HepG2 (cell line): ENCODE results near the gene AHSG. TPM values are rescaled to one million over a fixed set of nuclear protein-coding genes. Genes with fewer than 3 reads are reported as not detected.

Source experiments
- ARNTL ChIP-seq: sonication (generic); formaldehyde crosslinking; IDR thresholded peaks from 2 replicates; pipeline ENCODE4 v1.4.0; 2020; ENCODE audit warnings: mild to moderate bottlenecking, missing genetic modification reagents
- DNMT1 ChIP-seq: sonication (generic); formaldehyde crosslinking; IDR thresholded peaks from 2 replicates; pipeline ENCODE4 v1.5.1; 2020; ENCODE audit warnings: mild to moderate bottlenecking, missing genetic modification reagents
- FOXP4 ChIP-seq: sonication (generic); formaldehyde crosslinking; IDR thresholded peaks from 2 replicates; pipeline ENCODE4 v1.4.0; 2020; ENCODE audit warnings: missing genetic modification reagents
- GFI1 ChIP-seq: sonication (generic); formaldehyde crosslinking; IDR thresholded peaks from 2 replicates; pipeline ENCODE4 v1.5.0; 2020; ENCODE audit warnings: missing genetic modification reagents, mild to moderate bottlenecking, borderline replicate concordance
- GZF1 ChIP-seq: sonication (generic); formaldehyde crosslinking; IDR thresholded peaks from 2 replicates; pipeline ENCODE4 v1.5.1; 2020; ENCODE audit warnings: mild to moderate bottlenecking, missing genetic modification reagents
- HMG20A ChIP-seq: IDR thresholded peaks from 2 replicates; pipeline ENCODE4 v1.6.1; 2016; ENCODE audit warnings: borderline replicate concordance
- HOXA5 ChIP-seq: sonication (generic); formaldehyde crosslinking; IDR thresholded peaks from 2 replicates; pipeline ENCODE4 v1.4.0; 2020; ENCODE audit warnings: missing genetic modification reagents
- SATB2 ChIP-seq: sonication (generic); formaldehyde crosslinking; IDR thresholded peaks from 2 replicates; pipeline ENCODE4 v1.5.0; 2020; ENCODE audit warnings: missing genetic modification reagents
- SNAPC4 ChIP-seq: sonication (generic); formaldehyde crosslinking; IDR thresholded peaks from 2 replicates; pipeline ENCODE4 v1.4.0; 2020; ENCODE audit warnings: mild to moderate bottlenecking, missing genetic modification reagents
- SP1 ChIP-seq, 2 experiments: fragments of 450-650 bp in 1 of 2; sonication (generic) in 1 of 2; formaldehyde crosslinking in 1 of 2; IDR thresholded peaks; 2 replicates each; pipeline versions ENCODE4 v1.4.0 to v1.6.1; 2016 to 2020; ENCODE audit warnings: missing genetic modification reagents in 1 of 2
- TAF1 ChIP-seq: sonication (generic); formaldehyde crosslinking; IDR thresholded peaks from 2 replicates; pipeline ENCODE4 v1.4.0; 2020; ENCODE audit warnings: missing genetic modification reagents
- TERF1 ChIP-seq: sonication (generic); formaldehyde crosslinking; IDR thresholded peaks from 2 replicates; pipeline ENCODE4 v1.8.0; 2022; ENCODE audit warnings: mild to moderate bottlenecking, missing genetic modification reagents, moderate library complexity
- TGIF2 ChIP-seq: IDR thresholded peaks from 2 replicates; pipeline ENCODE4 v1.6.1; 2016; ENCODE audit warnings: control low read depth, missing compliant biosample characterization
- ZFYVE20 ChIP-seq: sonication (generic); formaldehyde crosslinking; IDR thresholded peaks from 2 replicates; pipeline ENCODE4 v1.8.0; 2023; ENCODE audit warnings: low read depth, mild to moderate bottlenecking, moderate library complexity, missing genetic modification reagents, borderline replicate concordance
- ZMYM2 ChIP-seq: sonication (generic); formaldehyde crosslinking; IDR thresholded peaks from 2 replicates; pipeline ENCODE4 v1.8.0; 2022; ENCODE audit warnings: mild to moderate bottlenecking, missing genetic modification reagents
- ZNF205 ChIP-seq: IDR thresholded peaks from 2 replicates; pipeline ENCODE4 v1.6.1; 2018; ENCODE audit warnings: missing biosample characterization, missing genetic modification reagents
- ZNF224 ChIP-seq: sonication (generic); formaldehyde crosslinking; IDR thresholded peaks from 2 replicates; pipeline ENCODE4 v1.5.0; 2020; ENCODE audit warnings: mild to moderate bottlenecking, missing genetic modification reagents
- ZNF282 ChIP-seq: fragments of 450-650 bp; IDR thresholded peaks from 2 replicates; pipeline ENCODE4 v1.6.1; 2018; ENCODE audit not compliant: partially characterized antibody
- ZNF614 ChIP-seq: IDR thresholded peaks from 2 replicates; pipeline ENCODE4 v1.6.1; 2018; ENCODE audit warnings: missing biosample characterization, missing genetic modification reagents, inconsistent platforms, borderline replicate concordance
- ZNF746 ChIP-seq: sonication (generic); formaldehyde crosslinking; IDR thresholded peaks from 2 replicates; pipeline ENCODE4 v1.8.0; 2022; ENCODE audit warnings: mild to moderate bottlenecking, missing genetic modification reagents
- ZSCAN25 ChIP-seq: sonication (generic); formaldehyde crosslinking; IDR thresholded peaks from 2 replicates; pipeline ENCODE4 v1.8.0; 2022; ENCODE audit warnings: mild to moderate bottlenecking, missing genetic modification reagents
- polyA plus RNA-seq, 8 experiments: library from polyadenylated mRNA; depleted of rRNA in 3 of 8; stranded (reverse) in 7 of 8; unstranded in 1 of 8; fragments of >200 nt; fragmentation: Illumina TruSeq in 4 of 8; extraction: Trizol in 4 of 8; gene quantifications; 2 replicates each; pipeline versions ENCODE4 v1.2.1 to v1.2.3, GENCODE V29; 2011 to 2016; ENCODE audit warnings: low read depth in 4 of 8, missing spikeins in 1 of 8, mixed read lengths in 1 of 8; ENCODE audit not compliant: insufficient read depth in 1 of 8
- total RNA-seq, 5 experiments: library from RNA; depleted of rRNA; stranded (reverse); fragments of >200 nt; fragmentation: Illumina TruSeq; extraction: Trizol; gene quantifications; 2 replicates each; pipeline ENCODE4 v1.2.3, GENCODE V29; 2016; ENCODE audit warnings: low read depth in 1 of 5

The AHSG gene
- total and polyA plus RNA-seq, 2 of the 13 experiments (the other 11 are each of a cell fraction or from before 2014, with no cell fraction given), result 2,043 to 19,152 TPM

GRCh38 chr3:186567072-186567921 lies 45.6 kb upstream of the AHSG start, which contains the start of gene TBCCD1 (continued):
- TF ChIP-seq FOXP4 (CRISPR knock-in tag) (no peak), HOXA5 (CRISPR knock-in tag) (peak; percentile 61; the same call in 1 of the 2 replicates), ZNF282 (no peak), SP1 (IDR thresholded peaks at IDR 0.05) (no peak), SP1 (CRISPR knock-in tag; IDR thresholded peaks at IDR 0.05) (peak; percentile 50; the same call in 1 of the 2 replicates), TERF1 (CRISPR knock-in tag) (no peak), ARNTL (CRISPR knock-in tag) (peak; percentile 37; the same call in 1 of the 2 replicates), ZSCAN25 (no peak), DNMT1 (CRISPR knock-in tag) (no peak), ZMYM2 (CRISPR knock-in tag) (no peak), TGIF2 (CRISPR knock-in tag) (no peak), SNAPC4 (CRISPR knock-in tag) (no peak), GFI1 (CRISPR knock-in tag) (peak; percentile 48; the same call in 1 of the 2 replicates), ZNF224 (CRISPR knock-in tag) (no peak), SATB2 (CRISPR knock-in tag) (no peak), GZF1 (no peak), HMG20A (CRISPR knock-in tag) (no peak), ZNF746 (CRISPR knock-in tag) (no peak), ZNF205 (CRISPR knock-in tag) (no peak), ZNF614 (CRISPR knock-in tag) (no peak), ZFYVE20 (CRISPR knock-in tag) (no peak), TAF1 (CRISPR knock-in tag) (peak; percentile 92)
